Inferior parietal cortex (tissue), 1 donor: Measurements from ENCODE around the gene CDC20.

Experiments used
- DNase-seq: peaks from one replicate; pipeline ENCODE4 v3.0.0-alpha.2; 2016; ENCODE audit errors: extremely low spot score

The CDC20 gene

DNA sequence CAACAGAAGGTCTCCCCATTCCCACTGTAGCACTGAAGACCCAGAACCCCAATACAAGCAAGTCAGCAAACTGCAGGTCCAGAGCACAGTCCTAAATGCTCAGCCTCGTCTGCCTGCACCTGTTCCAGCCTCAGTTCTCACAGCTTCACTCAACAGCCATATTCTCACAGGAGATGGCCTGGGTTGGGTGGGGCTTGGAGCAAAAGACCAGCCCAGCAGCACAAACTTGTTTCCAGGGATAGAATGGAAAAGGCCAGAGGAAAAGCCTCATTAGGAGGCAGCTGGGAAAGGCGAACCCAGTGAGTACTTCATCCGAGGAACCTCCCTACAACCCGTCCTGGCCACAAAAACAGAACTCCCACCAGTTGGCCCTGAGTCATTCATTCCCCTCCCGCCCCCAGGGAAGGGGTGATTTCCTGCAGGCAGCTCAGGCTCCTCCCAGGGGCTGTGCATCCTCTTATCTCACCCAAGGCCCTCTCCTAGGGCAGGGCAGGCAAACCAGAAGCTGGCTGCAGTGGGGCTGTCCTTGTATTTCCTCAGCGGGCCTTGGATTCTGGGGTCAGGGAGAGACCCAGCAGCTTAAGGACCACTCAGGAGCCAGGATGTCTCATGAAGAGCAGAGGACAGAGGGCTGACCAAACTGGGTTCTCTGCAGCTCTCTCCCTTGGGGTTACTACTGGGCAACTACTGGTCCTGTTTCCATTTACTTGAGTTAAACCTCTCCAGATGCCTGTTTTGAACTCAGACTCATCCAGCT, 28.6 kb upstream of the CDC20 start:
- DNase-seq: no peak

DNA sequence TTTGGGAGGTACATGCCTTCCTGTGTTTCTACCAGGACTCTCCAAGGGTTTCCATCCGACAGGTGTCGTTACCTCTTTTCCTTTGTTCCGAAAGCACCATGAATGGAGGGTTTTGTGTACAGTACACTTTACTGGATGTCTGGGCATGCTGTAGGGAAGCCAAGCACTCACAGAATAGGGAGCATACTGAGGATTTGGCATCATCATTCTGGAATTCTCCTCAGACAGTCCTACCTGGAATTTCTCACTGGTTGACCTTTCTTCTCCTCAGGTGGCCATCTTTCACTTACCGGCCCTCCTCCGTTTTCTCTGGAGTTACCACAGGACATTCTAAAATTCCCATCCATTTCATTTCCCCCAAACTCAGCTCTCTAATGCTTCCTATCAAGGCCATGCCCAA, 27.1 kb upstream of the CDC20 start:
- no peak for DNase-seq

DNA sequence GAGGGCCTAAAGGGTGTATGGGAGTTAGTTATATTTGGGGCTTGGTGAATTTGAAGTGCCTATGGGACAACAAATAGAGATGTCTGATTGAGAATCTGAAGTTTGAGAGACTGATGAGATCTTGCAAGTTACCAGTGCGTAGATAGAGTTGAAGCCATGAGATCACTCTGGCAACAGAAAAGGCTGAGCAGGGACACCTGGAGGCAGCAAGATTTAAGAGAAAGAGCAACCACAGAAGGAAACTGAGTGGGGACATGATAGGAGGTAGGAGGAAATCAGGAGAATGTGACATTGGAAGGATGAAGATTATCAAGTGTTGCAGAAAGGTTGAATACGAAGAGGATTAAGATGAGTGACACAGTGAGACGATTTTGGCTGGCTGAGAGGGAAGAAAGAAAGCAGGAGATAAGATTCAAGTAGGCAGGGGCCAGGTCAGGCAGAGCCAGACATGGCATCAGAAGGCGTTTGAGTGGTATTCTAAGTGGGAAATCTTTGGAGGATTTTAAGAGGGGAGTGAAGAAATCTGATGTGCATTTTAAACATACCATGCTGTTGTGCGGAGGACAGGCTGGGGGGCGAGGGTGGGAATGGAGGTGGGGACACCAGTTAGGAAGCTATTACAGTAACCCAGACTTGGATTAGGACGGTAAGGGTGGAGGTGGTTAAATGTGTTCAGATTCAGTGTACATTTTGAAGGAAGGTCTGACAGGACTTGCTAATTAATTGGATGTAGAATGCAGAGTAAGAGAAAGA, 24.2 kb upstream of the CDC20 start:
- DNase-seq: no peak

DNA sequence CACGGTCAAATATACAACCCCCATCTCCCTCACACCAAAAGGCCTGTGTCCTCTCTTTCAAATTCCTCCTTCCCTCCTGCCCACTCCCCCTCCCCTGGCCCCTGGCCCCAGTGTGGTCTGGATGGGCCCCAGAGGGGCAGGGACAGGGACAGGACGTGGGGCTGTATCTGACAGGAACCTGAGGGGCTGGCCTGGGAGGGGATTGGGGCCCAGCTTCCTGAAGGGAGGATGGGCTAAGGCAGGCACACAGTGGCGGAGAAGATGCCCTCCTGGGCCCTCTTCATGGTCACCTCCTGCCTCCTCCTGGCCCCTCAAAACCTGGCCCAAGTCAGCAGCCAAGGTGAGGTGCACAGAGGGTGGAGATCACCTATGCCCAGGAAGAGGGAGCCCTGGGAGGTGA, 21.2 kb upstream of the CDC20 start, which contains the start of gene MPL:
Gene MPL (plus strand): TSS at position 231 of the 400 bp plus-strand sequence. CDS start 31 bp downstream, at position 262.
- no peak for DNase-seq

DNA sequence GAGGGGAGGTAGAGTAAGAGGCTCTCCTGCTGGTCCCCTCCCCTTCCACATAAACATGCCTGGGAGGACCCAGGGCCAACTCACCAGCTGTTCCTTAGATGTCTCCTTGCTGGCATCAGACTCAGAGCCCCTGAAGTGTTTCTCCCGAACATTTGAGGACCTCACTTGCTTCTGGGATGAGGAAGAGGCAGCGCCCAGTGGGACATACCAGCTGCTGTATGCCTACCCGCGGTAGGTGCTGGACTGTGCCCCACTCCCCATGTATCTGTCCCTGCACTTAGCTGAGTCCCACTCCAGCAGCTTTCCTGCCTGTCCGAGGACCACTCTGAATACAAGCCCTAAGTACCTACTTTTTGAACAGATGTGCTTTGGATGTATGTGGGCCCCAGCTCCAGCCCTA, 20.8 kb upstream of the CDC20 start:
- no peak for DNase-seq

DNA sequence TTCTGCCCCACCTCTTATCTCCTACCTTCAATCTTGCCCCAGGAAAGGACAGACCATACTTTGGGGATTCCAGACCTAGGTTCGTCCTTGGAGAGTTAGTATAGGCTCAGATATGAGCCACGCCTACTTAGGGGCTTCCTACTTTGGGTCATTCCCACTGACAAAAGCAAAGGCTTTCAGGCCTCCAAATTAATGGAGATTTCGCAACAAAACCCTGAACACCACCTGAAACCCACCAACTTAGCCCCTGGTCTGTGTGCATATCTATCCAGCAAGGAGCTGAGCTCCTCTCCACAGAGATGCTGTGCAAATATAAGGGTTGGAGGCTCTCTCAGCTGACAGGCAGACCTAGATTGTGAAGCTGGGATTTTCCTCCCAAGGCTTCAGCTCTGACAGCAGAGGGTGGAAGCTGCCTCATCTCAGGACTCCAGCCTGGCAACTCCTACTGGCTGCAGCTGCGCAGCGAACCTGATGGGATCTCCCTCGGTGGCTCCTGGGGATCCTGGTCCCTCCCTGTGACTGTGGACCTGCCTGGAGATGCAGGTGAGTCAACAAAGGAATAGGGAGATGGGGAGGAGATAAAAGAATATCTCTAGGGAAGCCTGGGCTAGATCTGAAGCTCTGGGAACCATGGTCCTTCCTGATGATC, 19.1 kb upstream of the CDC20 start:
- DNase-seq: no peak

DNA sequence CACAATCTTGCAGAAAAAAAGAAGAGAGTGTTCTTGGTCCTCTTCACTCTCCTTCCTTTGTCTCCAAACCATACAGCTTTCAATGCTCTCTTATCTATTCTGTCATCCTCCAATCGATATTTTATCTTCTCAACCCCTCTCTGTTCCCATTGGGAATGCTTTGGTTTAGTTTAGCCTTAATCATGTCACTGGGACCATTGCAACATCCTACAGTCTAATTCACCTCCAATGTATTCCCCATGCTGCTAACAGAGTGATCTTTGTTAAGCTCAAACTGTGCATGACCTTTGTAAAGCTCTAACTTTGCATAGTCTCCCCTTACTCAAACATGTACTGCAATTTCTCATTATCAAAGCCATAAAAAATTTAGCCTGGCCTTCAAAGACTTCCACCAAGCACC, 18.2 kb upstream of the CDC20 start:
- no peak for DNase-seq

DNA sequence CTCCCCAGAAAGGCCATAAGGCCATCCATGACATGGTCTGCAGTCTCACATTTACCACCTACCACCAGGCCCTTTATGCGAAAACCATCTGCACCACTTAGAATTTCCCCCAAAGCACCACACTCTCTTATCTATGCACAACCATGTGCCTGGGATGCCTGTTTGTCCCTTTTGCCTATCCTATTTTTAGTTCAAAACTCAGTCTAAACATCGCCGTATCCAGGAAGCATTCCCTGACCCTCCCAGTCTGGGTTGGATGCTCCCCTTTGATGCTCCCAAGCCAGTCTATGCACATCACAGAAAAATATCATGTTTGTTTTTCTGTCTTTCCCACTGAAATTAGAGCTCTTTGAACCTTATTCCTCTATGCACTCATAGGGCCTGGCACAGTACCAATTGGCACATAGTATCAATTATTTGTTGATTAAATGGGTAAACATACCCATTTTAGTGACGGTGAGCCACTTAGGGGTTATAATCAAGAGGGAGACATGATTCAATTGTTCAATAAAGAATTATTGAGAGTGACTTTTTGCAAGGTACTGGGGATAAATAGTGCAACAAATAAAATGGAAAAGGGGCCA, 14.4 kb upstream of the CDC20 start:
- DNase-seq: no peak

DNA sequence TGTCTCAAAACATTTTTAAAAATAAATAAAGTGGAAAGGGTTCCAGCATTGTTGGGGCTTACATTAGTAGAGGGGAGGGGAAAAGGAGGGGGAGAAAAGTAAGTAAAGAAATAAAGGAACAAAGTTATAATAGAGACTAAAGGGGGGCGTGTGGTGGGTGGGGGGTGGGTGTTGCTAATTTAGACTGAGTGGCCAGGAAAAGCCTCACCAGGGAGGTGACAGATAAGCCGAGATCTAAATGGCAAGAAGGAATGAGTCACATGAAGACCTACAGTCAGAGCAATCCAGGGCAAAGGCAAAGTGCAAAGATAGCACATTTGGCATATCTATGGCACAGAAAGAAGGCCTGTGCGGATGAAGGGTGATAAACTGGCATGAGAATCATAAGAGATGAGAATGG, 13.7 kb upstream of the CDC20 start:
- DNase-seq: no peak

DNA sequence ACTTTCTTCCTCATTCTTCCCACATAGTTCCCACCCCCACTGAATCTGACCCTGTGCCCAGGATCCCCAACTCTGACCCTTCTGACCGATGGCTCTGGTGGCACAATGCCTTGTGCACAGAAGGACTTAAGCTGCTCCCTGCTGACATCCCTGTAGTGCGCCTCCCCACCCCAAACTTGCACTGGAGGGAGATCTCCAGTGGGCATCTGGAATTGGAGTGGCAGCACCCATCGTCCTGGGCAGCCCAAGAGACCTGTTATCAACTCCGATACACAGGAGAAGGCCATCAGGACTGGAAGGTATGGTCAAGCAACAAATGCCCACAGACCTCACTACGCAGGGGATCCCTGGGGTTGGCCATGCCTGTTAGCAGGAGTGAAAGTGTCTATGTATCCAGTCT, 12.1 kb upstream of the CDC20 start:
- no peak for DNase-seq

DNA sequence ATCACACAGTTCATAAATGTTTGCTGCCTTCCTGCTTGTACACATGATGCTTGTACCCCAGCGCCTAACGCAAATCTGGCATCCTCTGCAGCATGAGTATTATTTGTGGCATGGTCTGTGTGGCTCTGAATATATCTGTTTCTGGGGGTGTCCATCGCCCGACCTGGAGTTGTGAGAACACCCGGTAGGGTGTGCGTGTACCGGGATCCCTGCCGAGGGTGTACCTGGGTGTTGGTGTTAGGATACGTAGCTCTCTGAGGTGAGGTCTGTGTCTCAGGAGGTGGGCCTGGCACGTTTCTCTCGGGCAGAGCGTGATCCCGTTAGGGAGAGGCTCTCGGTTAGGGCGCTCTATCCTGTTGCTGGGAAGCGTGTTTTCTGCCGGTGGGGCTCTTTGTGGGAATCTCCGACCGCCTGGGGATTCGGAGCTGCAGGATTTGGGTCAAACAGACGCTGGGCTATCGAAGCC, 10.4 kb upstream of the CDC20 start:
- DNase-seq: no peak

DNA sequence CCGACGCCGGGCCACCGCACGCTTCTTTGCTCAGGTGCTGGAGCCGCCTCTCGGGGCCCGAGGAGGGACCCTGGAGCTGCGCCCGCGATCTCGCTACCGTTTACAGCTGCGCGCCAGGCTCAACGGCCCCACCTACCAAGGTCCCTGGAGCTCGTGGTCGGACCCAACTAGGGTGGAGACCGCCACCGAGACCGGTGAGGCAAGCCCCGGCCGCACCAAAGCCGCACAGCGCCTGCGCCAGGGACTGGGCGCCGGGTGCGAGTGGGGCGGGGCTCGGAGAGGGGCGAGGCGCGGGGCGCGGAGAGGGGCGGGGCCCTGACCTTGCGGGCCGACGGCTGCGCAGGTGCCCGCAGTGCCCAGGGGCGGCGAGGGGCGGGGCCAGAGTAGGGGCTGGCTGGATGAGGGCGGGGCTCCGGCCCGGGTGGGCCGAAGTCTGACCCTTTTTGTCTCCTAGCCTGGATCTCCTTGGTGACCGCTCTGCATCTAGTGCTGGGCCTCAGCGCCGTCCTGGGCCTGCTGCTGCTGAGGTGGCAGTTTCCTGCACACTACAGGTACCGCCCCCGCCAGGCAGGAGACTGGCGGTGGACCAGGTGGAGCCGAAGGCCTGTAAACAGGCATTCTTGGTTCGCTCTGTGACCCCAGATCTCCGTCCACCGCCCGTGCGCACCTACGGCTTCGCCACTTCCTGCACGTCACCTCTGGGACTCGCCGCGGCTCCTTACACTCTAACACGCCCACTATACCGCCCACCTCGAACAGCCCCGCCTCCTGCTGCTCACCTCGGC, 9.8 kb upstream of the CDC20 start:
- DNase-seq: no peak

DNA sequence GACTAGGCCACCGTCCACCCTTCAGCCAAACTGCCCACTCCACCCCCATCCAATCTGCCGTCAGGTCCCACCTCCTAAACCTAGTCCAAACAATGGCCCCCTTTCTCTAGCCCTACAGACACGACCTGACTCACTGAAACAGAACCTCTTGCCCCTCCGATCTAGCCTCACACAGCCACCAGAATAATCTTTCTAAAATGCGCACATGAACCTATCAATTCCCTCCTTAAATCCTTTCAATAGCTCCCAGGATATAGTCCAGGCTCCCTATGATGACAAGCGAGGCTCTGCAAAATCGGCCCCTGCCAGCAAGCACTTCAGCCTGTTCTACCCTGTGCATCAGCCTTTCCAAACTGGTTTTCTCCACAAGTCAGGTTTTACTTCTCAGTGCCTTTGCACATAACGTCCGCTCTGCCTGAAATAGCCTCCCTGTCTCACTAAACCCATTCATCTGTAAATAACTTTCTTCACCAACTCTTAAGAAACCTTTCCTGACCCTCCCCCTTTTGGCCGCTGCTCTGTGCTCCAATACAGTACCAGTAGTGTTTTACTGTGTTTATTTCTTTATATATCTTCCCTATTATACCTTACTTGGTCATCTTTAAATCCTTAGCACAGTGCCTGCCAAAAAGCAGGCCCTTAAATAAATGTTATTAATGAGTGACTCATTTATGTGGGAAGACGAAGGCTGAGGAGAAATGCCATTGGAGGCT, 9.0 kb upstream of the CDC20 start:
- no peak for DNase-seq

DNA sequence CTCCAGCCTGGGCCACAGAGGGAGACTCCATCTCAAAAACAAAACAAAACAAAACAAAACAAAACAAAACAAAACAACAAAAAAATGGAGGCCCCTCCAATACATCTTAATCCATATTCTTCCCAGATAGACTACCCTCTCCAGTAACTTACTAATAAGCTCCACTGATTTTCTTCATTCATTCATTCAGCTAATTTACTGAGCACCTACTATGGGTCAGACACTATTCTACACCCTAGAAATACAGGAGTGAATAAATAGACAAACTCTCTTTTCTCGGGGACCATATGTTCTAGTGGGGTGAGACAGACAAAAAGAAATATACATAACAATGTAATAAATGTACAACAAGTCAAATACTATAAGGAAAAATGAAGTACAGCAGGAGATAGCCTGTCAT, 7.8 kb upstream of the CDC20 start:
- no peak for DNase-seq

DNA sequence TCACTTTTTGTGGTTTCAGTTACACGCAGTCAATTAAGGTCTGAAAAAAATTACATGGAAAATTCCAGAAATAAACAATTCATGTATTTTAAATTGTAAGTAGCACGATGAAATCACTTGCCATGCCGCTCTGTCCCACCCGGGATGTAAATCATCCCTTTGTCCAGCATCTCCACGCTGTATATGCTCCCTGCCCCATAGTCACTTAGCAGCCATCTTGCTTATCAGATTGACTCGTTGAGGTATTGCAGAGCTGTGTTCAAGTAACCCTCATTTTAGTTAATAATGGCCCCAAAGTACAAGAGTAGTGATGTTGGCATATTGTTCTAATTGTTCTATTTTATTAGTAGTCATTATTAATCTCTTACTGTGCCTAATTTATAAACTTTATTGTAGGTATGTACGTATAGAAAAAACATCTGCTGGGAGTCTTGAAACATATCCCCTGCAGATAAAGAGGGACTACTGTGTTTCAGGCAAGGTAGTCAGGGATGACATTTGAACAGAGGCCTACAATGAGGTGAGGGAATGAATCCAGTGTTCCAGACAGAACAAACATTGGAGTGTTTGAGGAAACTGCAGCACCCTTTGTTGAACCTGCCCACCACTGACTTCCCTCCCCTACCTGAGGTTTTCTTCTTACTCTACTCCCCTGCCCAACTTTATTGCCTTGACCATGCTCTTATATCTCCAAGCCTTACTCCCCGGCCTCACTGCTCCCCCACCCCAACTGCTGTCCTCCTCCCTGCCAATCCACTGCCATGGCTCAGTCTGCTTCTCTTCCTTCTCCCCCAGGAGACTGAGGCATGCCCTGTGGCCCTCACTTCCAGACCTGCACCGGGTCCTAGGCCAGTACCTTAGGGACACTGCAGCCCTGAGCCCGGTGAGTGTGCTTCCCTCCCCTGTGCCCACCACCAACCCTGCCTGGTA, 7.1 kb upstream of the CDC20 start:
- DNase-seq: no peak

DNA sequence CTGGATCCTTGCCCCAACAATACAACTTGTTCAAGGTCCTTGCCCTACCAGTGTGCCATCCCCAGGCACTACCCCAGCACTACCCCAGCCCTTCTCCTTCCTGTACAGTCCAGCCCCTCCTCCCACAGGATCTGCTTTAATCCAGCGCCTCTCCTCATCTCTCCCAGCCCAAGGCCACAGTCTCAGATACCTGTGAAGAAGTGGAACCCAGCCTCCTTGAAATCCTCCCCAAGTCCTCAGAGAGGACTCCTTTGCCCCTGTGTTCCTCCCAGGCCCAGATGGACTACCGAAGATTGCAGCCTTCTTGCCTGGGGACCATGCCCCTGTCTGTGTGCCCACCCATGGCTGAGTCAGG, 6.5 kb upstream of the CDC20 start:
- DNase-seq: no peak

DNA sequence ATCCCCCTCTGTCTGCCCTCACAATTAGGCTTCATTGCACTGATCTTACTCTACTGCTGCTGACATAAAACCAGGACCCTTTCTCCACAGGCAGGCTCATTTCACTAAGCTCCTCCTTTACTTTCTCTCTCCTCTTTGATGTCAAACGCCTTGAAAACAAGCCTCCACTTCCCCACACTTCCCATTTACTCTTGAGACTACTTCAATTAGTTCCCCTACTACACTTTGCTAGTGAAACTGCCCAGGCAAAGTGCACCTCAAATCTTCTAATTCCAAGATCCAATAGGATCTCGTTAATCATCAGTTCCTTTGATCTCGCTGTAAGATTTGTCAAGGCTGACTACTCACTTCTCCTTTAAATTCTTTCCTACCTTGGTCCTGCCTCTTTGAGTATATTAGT, 5.9 kb upstream of the CDC20 start:
- DNase-seq: no peak

DNA sequence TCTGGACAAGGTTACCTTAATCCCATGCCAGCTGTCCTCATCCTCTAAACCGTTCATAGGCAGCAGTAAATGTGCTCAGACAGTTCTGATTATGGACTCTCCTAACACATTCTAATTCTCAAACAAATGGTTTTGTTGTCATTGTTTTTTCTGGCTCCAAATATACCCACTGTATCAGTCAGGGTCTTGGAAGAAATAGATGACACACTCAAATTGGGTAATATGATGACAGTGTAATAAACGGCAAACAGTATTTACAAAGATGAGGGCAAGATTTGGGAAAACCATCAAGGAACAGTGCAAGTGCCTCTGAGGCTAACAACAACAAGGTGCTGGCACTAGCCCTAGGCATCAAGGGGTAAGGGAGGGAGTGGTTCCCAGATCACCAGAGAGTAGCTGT, 4.3 kb upstream of the CDC20 start:
- DNase-seq: no peak

DNA sequence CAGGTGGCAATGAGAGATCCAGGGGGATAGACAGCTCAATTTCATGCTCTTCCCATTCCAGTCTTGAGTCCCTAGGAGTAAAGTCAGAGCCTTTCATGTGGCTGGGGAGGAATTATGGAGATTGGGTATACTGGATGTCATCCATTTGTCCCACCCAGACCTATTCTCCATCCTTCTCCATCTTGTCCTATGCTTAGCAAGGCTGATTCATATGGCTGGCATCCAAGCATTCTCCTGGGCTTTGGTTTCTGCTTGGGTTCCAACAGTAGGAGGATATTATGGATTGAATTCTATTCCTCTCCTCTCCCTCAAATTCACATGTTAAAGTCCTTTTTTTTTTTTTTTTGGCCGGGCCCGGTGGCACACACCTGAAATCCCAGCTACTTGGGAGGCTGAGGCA, 3.8 kb upstream of the CDC20 start:
- no peak for DNase-seq

DNA sequence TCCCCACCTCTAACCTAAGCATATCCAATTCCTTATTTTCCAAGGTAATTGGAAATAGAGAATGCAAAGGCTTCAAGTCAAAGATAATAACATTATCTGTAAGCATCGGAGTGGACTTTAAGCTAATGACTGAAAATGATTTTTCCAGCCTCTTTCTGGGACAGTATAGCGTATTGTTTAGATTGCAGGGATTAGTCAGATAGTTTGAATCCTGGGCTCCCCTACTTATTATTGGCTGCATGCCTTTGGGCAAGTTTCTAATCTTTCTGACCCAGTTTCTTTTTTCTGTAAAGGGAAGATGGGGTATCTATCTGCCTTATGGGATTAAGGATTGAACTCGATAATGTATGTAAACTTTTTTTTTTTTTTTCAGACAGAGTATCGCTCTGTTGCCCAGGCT, 1.5 kb upstream of the CDC20 start:
- no peak for DNase-seq
